Measurements from ENCODE around the gene GPS1.

The GPS1 gene

GRCh38 chr17:82056729-82057621 is 5.3 kb downstream of the GPS1 start:
- no peak for DNase-seq

GRCh38 chr17:82058230-82058854 is 6.6 kb downstream of the GPS1 start:
- no peak for DNase-seq

- no peak for DNase-seq
These were observed 7.2 kb downstream of the GPS1 start for GRCh38 chr17:82058855-82059249.

- DNase-seq: no peak
These were observed 7.7 kb downstream of the GPS1 start for GRCh38 chr17:82059272-82060000.

GRCh38 chr17:82060001-82060380 is 8.3 kb downstream of the GPS1 start:
- DNase-seq: no peak

- DNase-seq: no peak
These were observed 8.9 kb downstream of the GPS1 start for GRCh38 chr17:82060614-82061013.

- DNase-seq: no peak
These were observed 9.6 kb downstream of the GPS1 start for GRCh38 chr17:82061047-82061925.

- no peak for DNase-seq
These were observed 10.6 kb downstream of the GPS1 start for GRCh38 chr17:82062076-82062983.

GRCh38 chr17:82062984-82063368 is 11.3 kb downstream of the GPS1 start:
- no peak for DNase-seq

- DNase-seq: no peak
These were observed 12.0 kb downstream of the GPS1 start for GRCh38 chr17:82063424-82064415.

- no peak for DNase-seq
These were observed 12.9 kb downstream of the GPS1 start for GRCh38 chr17:82064433-82065192.

GRCh38 chr17:82065193-82065637 is 13.5 kb downstream of the GPS1 start:
- DNase-seq: peak in 1 of 51 donors; percentile 43

GRCh38 chr17:82065638-82066303 is 14.1 kb downstream of the GPS1 start, which contains the start of gene DUS1L:
Gene DUS1L (minus strand): TSS chr17:82065804. CDS start chr17:82065059, 745 bp downstream.
- DNase-seq: peak in 39 of 51 donors; percentile 8 to 75 (median 36)

GRCh38 chr17:82070611-82071010 is 18.9 kb downstream of the GPS1 start:
- DNase-seq: no peak

- no peak for DNase-seq
These were observed 21.1 kb downstream of the GPS1 start for GRCh38 chr17:82072827-82073226.

- no peak for DNase-seq
These were observed 21.7 kb downstream of the GPS1 start for GRCh38 chr17:82073446-82073845.

Data from hypothalamus (tissue), 51 donors.